Suprapubic skin (tissue), 4 donors: ENCODE measurements around the gene P4HB. TPM values are rescaled to one million over a fixed set of nuclear protein-coding genes. Genes with fewer than 3 reads are reported as not detected.

ENCODE experiments used
- DNase-seq, 2 donors: peaks; one replicate each; pipeline ENCODE4 v3.0.0-alpha.2; 2019; ENCODE audit warnings: low spot score in 2 of 2
- H3K27ac ChIP-seq: fragments of 200-600 bp; sonication (generic); one replicate; pipeline ENCODE4 v1.5.1; 2019
- H3K27me3 ChIP-seq: fragments of 200-600 bp; sonication (generic); one replicate; pipeline ENCODE4 v1.5.1; 2019
- H3K36me3 ChIP-seq: fragments of 200-600 bp; sonication (generic); one replicate; pipeline ENCODE4 v1.5.1; 2019
- H3K4me1 ChIP-seq: fragments of 200-600 bp; sonication (generic); one replicate; pipeline ENCODE4 v1.5.1; 2019
- H3K4me3 ChIP-seq: fragments of 200-600 bp; sonication (generic); one replicate; pipeline ENCODE4 v1.5.1; 2019; ENCODE audit warnings: mild to moderate bottlenecking
- H3K9me3 ChIP-seq: fragments of 200-600 bp; sonication (generic); one replicate; pipeline ENCODE4 v1.5.1; 2019
- CTCF ChIP-seq, 2 donors: fragments of 200-600 bp in 1 of 2; fragments of 450-650 bp in 1 of 2; sonication (generic) in 1 of 2; IDR thresholded peaks; one replicate each; pipeline ENCODE4 v1.5.1; 2016 to 2019; ENCODE audit warnings: antibody characterized with exemption in 2 of 2, mild to moderate bottlenecking in 1 of 2, moderate library complexity in 1 of 2
- EP300 ChIP-seq: sonication (generic); formaldehyde crosslinking; IDR thresholded peaks from one replicate; pipeline ENCODE4 v1.6.1; 2017; ENCODE audit warnings: antibody characterized with exemption
- POLR2A ChIP-seq, 2 donors: fragments of 450-650 bp; IDR thresholded peaks; one replicate each; pipeline ENCODE4 v1.6.1; 2017; ENCODE audit warnings: antibody characterized with exemption in 2 of 2, mild to moderate bottlenecking in 2 of 2, moderate library complexity in 2 of 2
- POLR2AphosphoS5 ChIP-seq, 3 donors: sonication (generic); formaldehyde crosslinking; IDR thresholded peaks; one replicate each; pipeline ENCODE4 v1.6.1; 2017; ENCODE audit warnings: antibody characterized with exemption in 3 of 3
- WGBS: methylation state at CpG from one replicate; pipeline ENCODE4 v1.1.5; 2018; 5-methylcytosine and 5-hydroxymethylcytosine counted together
- total RNA-seq, 4 donors: library from RNA; depleted of rRNA; stranded (reverse); fragments of >200 nt; gene quantifications; one replicate each; pipeline ENCODE4 v1.1.0, GENCODE V29; 2016

P4HB gene
- total RNA-seq, 4 donors from 2014 or later = 521 to 1,041 (median 898) TPM

GRCh38 chr17:81794074-81794476, 66.3 kb downstream of the P4HB start:
- H3K9me3 ChIP-seq = no peaks in the 10 kb centered on the region

More at GRCh38 chr17:81794074-81794476, 66.3 kb downstream of the P4HB start:
- Histone ChIP-seq H3K4me1 (peaks cover 8% of the 10 kb centered on the region), H3K36me3 (no peaks in the 10 kb centered on the region), H3K27me3 (peaks cover 18% of the 10 kb centered on the region), H3K27ac (no peak overlapping the region), H3K4me3 (no peak overlapping the region)
- TF ChIP-seq POLR2A (IDR thresholded peaks at IDR 0.05) = no peak
- TF ChIP-seq POLR2AphosphoS5 (IDR thresholded peaks at IDR 0.05) = no peak
- no peak for TF ChIP-seq CTCF (IDR thresholded peaks at IDR 0.05)
- TF ChIP-seq EP300 = no peak
- DNase-seq = no peak
- 80% methylated on average over 3 of the region's 3 CpGs for WGBS

Other genes starting within 250 kb of the P4HB start
- 100 to 1,000 TPM in 1 of 4 donors, 10 to 100 TPM in 3; 77.1 to 115 (median 91.7) TPM for gene NPLOC4, start 223.4 kb downstream of the P4HB start, total RNA-seq
- 1 to 10 TPM in 3 of 4 donors, under 1 TPM in 1; 0.99 to 9.2 (median 2.5) TPM for gene TSPAN10, start 223.3 kb downstream of the P4HB start, total RNA-seq
- gene PDE6G, start 204.0 kb downstream of the P4HB start, total RNA-seq = under 1 TPM in 1 of 4 donors, not detected in 3; 0.53 TPM
- gene OXLD1, start 193.9 kb downstream of the P4HB start, total RNA-seq = 10 to 100 TPM; 39.6 to 68.1 (median 47.6) TPM
- 10 to 100 TPM; 14.9 to 29.8 (median 24.5) TPM for gene CCDC137, start 193.8 kb downstream of the P4HB start, total RNA-seq
- gene ARL16, start 176.7 kb downstream of the P4HB start, total RNA-seq = 10 to 100 TPM; 20.2 to 39.4 (median 36.2) TPM
- 100 to 1,000 TPM in 3 of 4 donors, 10 to 100 TPM in 1; 91.0 to 181 (median 107) TPM for gene HGS, start 176.5 kb downstream of the P4HB start, total RNA-seq
- gene MRPL12, start 157.2 kb downstream of the P4HB start, total RNA-seq = 10 to 100 TPM; 27.6 to 65.7 (median 52.1) TPM
- gene SLC25A10, start 148.3 kb downstream of the P4HB start, total RNA-seq = 10 to 100 TPM; 14.1 to 32.0 (median 16.9) TPM
- 1 to 10 TPM in 2 of 4 donors, under 1 TPM in 2; 0.52 to 3.8 (median 1.3) TPM for gene GCGR, start 56.4 kb downstream of the P4HB start, total RNA-seq
- 10 to 100 TPM; 20.3 to 29.3 (median 27.4) TPM for gene MCRIP1, start 27.2 kb downstream of the P4HB start, total RNA-seq
- gene PPP1R27, start 25.5 kb downstream of the P4HB start, total RNA-seq = 1 to 10 TPM in 1 of 4 donors, not detected in 3; 1.3 TPM
- gene ARHGDIA, start 10.8 kb upstream of the P4HB start, total RNA-seq = 100 to 1,000 TPM; 157 to 202 (median 180) TPM
- 100 to 1,000 TPM in 2 of 4 donors, 10 to 100 TPM in 2; 43.0 to 110 (median 96.3) TPM for gene ALYREF, start 31.1 kb upstream of the P4HB start, total RNA-seq
- gene ANAPC11, start 31.2 kb upstream of the P4HB start, total RNA-seq = 100 to 1,000 TPM in 3 of 4 donors, 10 to 100 TPM in 1; 73.7 to 135 (median 121) TPM
- gene NPB, start 41.7 kb upstream of the P4HB start, total RNA-seq = under 1 TPM in 1 of 4 donors, not detected in 3; 0.40 TPM
- 10 to 100 TPM; 23.7 to 34.2 (median 30.4) TPM for gene PCYT2, start 50.9 kb upstream of the P4HB start, total RNA-seq
- gene SIRT7, start 57.6 kb upstream of the P4HB start, total RNA-seq = 10 to 100 TPM; 30.7 to 52.4 (median 38.9) TPM
- 10 to 100 TPM; 17.1 to 21.1 (median 19.0) TPM for gene MAFG, start 67.2 kb upstream of the P4HB start, total RNA-seq
- gene PYCR1, start 76.8 kb upstream of the P4HB start, total RNA-seq = 10 to 100 TPM in 1 of 4 donors, 1 to 10 TPM in 3; 3.7 to 13.1 (median 9.0) TPM
- not detected for gene MYADML2, start 86.7 kb upstream of the P4HB start, total RNA-seq
- gene NOTUM, start 100.7 kb upstream of the P4HB start, total RNA-seq = 10 to 100 TPM in 1 of 4 donors, 1 to 10 TPM in 3; 1.1 to 11.5 (median 1.5) TPM
- gene ASPSCR1, start 117.1 kb upstream of the P4HB start, total RNA-seq = 10 to 100 TPM; 17.9 to 25.6 (median 21.6) TPM
- 10 to 100 TPM; 75.8 to 81.6 (median 76.8) TPM for gene CENPX, start 162.3 kb upstream of the P4HB start, total RNA-seq
- 10 to 100 TPM; 14.1 to 18.7 (median 15.4) TPM for gene LRRC45, start 162.8 kb upstream of the P4HB start, total RNA-seq
- 10 to 100 TPM; 13.7 to 34.1 (median 14.8) TPM for gene RAC3, start 171.1 kb upstream of the P4HB start, total RNA-seq
- gene DCXR, start 177.2 kb upstream of the P4HB start, total RNA-seq = 100 to 1,000 TPM; 160 to 267 (median 222) TPM
- 10 to 100 TPM; 46.0 to 61.0 (median 50.8) TPM for gene RFNG, start 191.3 kb upstream of the P4HB start, total RNA-seq
- 100 to 1,000 TPM in 2 of 4 donors, 10 to 100 TPM in 2; 72.4 to 113 (median 100) TPM for gene GPS1, start 191.4 kb upstream of the P4HB start, total RNA-seq
- 100 to 1,000 TPM in 3 of 4 donors, 10 to 100 TPM in 1; 79.3 to 176 (median 108) TPM for gene DUS1L, start 205.3 kb upstream of the P4HB start, total RNA-seq
- 100 to 1,000 TPM; 278 to 464 (median 359) TPM for gene FASN, start 237.7 kb upstream of the P4HB start, total RNA-seq